Effector memory CD4-positive, alpha-beta T cell (primary cell): ENCODE data around the gene RIIAD1.

Experiments
- DNase-seq, 3 donors: peaks; one replicate each; pipeline ENCODE4 v3.0.0-alpha.2; 2020
- H3K27ac ChIP-seq: 2 replicates; pipeline ENCODE4 v1.7.0; 2013; ENCODE audit warnings: mild to moderate bottlenecking, low read length, moderate library complexity; ENCODE audit not compliant: insufficient read depth, poor library complexity, severe bottlenecking
- H3K27me3 ChIP-seq: replicated peaks from 2 replicates; pipeline ENCODE4 v1.7.0; 2013; ENCODE audit warnings: mild to moderate bottlenecking, low read length; ENCODE audit not compliant: insufficient read depth, control insufficient read depth, poor library complexity, severe bottlenecking
- H3K36me3 ChIP-seq: 2 replicates; pipeline ENCODE4 v1.7.0; 2013; ENCODE audit warnings: mild to moderate bottlenecking, low read length, moderate library complexity; ENCODE audit not compliant: control insufficient read depth, insufficient read depth
- H3K4me1 ChIP-seq: 2 replicates; pipeline ENCODE4 v1.7.0; 2013; ENCODE audit warnings: low read length, mild to moderate bottlenecking; ENCODE audit not compliant: control insufficient read depth, insufficient read depth, poor library complexity, severe bottlenecking
- H3K4me3 ChIP-seq: 2 replicates; pipeline ENCODE4 v1.7.0; 2013; ENCODE audit warnings: low read length, low read depth, mild to moderate bottlenecking; ENCODE audit not compliant: insufficient read depth, poor library complexity, severe bottlenecking
- H3K9me3 ChIP-seq: 2 replicates; pipeline ENCODE4 v1.7.0; 2013; ENCODE audit warnings: mild to moderate bottlenecking, low read length, moderate library complexity; ENCODE audit not compliant: control insufficient read depth

The RIIAD1 gene

DNA sequence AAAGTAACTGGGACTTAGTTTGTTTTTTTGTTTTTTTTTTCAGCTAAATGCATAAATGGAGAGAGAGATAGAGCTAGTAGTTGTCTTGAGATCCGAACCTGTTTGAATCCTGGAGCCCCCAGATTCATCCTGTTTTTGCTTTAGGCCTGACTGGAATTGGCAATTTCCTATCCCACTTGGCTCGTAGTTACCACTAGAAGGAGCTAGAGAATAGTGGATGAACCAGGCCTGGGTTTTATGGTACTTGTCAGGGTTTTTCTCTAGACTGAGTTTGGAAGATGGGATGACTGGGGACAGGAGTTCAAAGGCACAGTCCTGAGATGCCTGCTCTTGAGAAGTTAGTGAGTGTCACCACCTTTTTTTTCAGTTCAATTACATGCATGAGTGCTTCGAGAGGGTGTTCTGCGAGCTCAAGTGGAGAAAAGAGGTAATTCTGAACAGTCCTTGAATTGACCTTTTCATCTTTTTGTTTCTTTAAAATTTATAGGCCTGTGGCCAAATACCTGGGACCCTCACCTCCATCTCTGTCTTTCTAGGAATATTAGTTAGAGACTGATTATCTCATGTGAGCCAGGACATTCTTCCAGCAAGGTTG is 28.2 kb upstream of the RIIAD1 start:
- peaks cover 22% of the 10 kb centered on the region for H3K36me3 ChIP-seq
- H3K4me3 ChIP-seq: no peak overlapping the region
- no peaks in the 10 kb centered on the region for H3K4me1 ChIP-seq
- no peaks in the 10 kb centered on the region for H3K27me3 ChIP-seq
- DNase-seq: no peak
- H3K27ac ChIP-seq: no peak overlapping the region
- H3K9me3 ChIP-seq: no peaks in the 10 kb centered on the region

DNA sequence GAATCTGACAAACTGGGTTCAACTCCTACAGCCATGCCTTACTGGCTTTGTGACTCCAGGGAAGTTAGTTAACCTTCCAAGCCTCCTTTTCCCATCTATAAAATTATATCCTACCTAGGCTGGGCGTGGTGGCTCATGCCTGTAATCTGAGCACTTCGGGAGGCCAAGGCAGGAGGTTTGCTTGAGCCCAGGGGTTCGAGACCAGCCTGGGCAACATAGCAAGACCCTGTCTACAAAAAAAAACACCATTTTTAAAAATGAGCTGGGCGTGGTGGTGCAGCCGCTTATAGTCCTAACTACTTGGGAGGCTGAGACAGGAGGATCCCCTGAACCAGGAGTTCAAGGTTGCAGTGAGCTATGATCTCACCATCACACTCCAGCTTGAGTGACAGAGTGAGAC is 19.8 kb upstream of the RIIAD1 start:
- DNase-seq: no peak
- Histone ChIP-seq H3K4me1 (peaks cover 8% of the 10 kb centered on the region), H3K27me3 (no peaks in the 10 kb centered on the region), H3K36me3 (peaks cover 23% of the 10 kb centered on the region), H3K4me3 (no peak overlapping the region), H3K9me3 (no peaks in the 10 kb centered on the region), H3K27ac (no peak overlapping the region)

- H3K4me3 ChIP-seq: no peak overlapping the region
- H3K27me3 ChIP-seq: no peaks in the 10 kb centered on the region
- no peak for DNase-seq
- no peaks in the 10 kb centered on the region for H3K9me3 ChIP-seq
- no peak overlapping the region for H3K27ac ChIP-seq
- peaks cover 23% of the 10 kb centered on the region for H3K36me3 ChIP-seq
- peaks cover 8% of the 10 kb centered on the region for H3K4me1 ChIP-seq
Observed at GRCh38 chr1:151702936-151703335, 18.4 kb upstream of the RIIAD1 start.

DNA sequence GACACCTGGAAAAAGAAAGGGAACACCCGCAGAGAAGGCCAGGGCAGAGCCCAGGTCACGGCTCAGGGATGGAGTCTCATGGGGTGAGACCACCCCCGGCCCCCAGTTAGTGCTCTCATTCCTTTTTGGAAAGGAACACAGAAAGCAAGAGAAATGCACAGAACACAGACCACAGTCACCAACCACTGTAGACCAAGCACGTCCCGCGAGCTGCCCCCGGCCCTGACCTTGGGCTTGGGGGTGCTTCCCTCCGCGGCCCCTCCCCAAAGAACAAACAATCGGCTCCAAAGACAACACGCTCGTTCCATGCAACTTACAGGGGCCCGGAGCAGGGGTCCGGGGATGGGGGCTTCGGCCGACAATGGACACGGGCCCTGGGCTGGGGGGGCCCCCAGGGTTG is 17.5 kb upstream of the RIIAD1 start:
- H3K36me3 ChIP-seq: peaks cover 21% of the 10 kb centered on the region

DNA sequence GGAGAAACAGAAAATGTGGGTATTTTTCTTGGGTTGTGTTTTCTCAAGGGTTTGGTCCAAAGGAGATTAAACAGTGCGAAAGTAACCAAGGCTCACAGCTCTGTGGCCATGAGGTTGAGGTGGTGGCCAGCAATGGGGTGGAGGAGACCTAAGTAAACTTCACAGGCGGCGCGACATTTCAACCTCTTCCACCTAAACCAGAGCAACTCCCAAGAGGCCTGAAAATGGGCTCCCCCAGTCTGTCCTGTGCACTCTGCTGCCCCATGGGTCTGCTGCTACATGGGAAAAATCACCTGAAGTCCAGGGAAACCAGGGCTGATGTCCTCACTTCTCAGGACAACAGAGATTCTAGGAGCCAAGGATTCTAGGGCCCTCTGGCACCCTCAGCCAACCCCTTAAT is 17.1 kb upstream of the RIIAD1 start:
- Histone ChIP-seq H3K27me3 (no peaks in the 10 kb centered on the region), H3K9me3 (no peaks in the 10 kb centered on the region), H3K4me1 (peaks cover 8% of the 10 kb centered on the region), H3K27ac (no peak overlapping the region), H3K4me3 (no peak overlapping the region), H3K36me3 (peaks cover 16% of the 10 kb centered on the region)
- DNase-seq: no peak

More for the DNA sequence above, 17.5 kb upstream of the RIIAD1 start:
- Histone ChIP-seq H3K27ac (no peak overlapping the region), H3K4me3 (no peak overlapping the region), H3K4me1 (peaks cover 8% of the 10 kb centered on the region), H3K27me3 (no peaks in the 10 kb centered on the region), H3K9me3 (no peaks in the 10 kb centered on the region)
- DNase-seq: no peak

DNA sequence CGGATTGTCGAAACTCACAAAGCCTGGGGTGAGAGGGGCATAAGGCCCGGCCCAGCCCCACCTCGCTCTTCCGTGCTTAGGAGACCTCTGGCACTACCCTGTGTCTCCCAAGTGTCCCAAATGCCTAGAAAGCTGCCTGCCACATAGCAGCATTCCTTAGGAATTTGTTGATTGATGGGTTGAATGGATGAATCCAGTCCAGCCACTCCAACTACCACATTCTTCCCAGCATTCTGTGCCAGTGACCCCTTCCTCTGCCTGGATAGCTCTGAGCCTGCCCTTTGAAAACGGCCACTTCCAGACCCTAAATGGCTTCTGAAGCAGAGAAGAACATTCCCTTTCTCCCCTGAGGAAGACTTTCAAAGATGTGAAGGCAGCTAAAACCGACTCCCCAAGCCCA is 16.2 kb upstream of the RIIAD1 start:
- no peaks in the 10 kb centered on the region for H3K9me3 ChIP-seq
- H3K27me3 ChIP-seq: no peaks in the 10 kb centered on the region
- no peak overlapping the region for H3K4me3 ChIP-seq
- DNase-seq: no peak
- H3K27ac ChIP-seq: no peak overlapping the region
- peaks cover 10% of the 10 kb centered on the region for H3K36me3 ChIP-seq
- peaks cover 8% of the 10 kb centered on the region for H3K4me1 ChIP-seq

DNA sequence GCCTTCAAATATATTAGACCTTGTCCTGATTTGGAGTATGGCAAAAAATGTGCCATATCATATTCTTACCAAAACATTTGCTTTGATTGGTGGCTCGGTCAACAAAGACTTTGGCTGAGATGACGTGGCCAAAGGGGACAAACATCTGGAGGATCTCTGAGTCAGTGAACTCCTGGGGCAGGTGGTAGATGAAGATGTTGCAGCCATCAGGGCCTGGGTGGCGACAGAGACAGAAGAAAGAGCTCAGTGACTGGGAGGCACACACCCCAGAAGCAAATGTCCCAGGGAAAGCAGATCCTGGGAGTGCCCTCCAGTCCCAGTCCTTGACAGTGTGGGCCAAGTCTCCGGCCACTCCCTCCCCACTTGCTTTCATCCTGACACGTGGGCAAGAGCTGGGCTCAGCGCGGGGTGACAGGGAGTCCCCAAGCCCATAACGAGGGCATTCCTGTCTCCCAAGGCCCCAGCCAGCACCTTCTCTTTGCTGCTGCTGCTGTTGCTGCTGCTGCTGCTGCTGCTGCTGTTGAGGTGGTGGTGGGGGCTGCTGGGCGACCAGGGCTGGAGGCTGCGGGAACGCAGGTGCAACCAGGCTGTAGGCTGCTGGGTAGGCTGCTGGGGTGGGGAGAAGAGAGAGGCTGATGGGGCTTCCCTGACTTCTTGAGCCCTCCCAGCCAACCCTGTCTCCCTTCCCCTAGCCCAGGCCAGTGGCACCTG is 15.4 kb upstream of the RIIAD1 start:
- no peak for DNase-seq
- Histone ChIP-seq H3K36me3 (peaks cover 7% of the 10 kb centered on the region), H3K27me3 (no peaks in the 10 kb centered on the region), H3K27ac (no peak overlapping the region), H3K4me3 (no peak overlapping the region), H3K9me3 (no peaks in the 10 kb centered on the region), H3K4me1 (peaks cover 8% of the 10 kb centered on the region)

GRCh38 chr1:151706464-151707415 is 14.6 kb upstream of the RIIAD1 start:
- peaks cover 8% of the 10 kb centered on the region for H3K4me1 ChIP-seq
- H3K9me3 ChIP-seq: no peaks in the 10 kb centered on the region
- no peaks in the 10 kb centered on the region for H3K36me3 ChIP-seq
- H3K27ac ChIP-seq: no peak overlapping the region
- no peak for DNase-seq
- no peak overlapping the region for H3K4me3 ChIP-seq
- H3K27me3 ChIP-seq: no peaks in the 10 kb centered on the region

DNA sequence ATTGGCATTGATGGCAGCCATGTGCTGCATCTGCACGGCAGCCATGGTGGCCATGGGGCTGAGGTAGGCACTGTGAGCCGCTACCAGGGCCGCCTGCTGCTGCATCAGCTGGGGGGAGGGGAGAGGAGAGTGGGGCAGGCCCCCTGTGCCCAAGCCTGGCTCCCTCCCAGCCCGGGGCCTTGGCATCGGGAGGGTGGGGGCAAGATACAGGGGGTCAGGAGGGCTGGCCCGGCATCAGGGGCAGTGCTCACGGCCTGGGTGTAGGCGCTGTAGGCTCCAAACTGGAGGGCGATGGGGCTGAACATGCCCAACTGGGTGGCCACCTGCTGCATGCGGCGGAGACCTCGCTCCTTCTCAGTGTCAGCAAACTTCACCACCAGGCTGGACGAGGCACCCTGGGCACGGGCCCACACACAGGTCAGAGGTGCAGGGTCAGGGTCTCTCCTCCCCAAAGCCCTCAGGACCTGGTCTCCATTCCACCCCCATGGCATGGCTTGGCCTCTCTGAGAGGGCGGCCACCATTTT is 13.7 kb upstream of the RIIAD1 start:
- DNase-seq: no peak
- H3K4me3 ChIP-seq: no peak overlapping the region
- H3K9me3 ChIP-seq: no peaks in the 10 kb centered on the region
- no peak overlapping the region for H3K27ac ChIP-seq
- H3K4me1 ChIP-seq: peaks cover 8% of the 10 kb centered on the region
- H3K27me3 ChIP-seq: no peaks in the 10 kb centered on the region
- H3K36me3 ChIP-seq: no peaks in the 10 kb centered on the region
